GM12878 (cell line): ENCODE measurements around the gene IGLL1. TPM values are rescaled to one million over a fixed set of nuclear protein-coding genes. Genes with fewer than 3 reads are reported as not detected.

Experiments used
- ATAC-seq: fragments of 200-7000 bp; cut with Tn5 transposase; 3 replicates; pipeline ENCODE4 v1.9.1; 2020; ENCODE audit warnings: mild to moderate bottlenecking, moderate library complexity
- BruUV-seq: library from RNA; stranded (reverse); fragments of 400-500 nt; replicated peaks from 2 replicates; lab custom pipeline; 2021; lab: Mats Ljungman, UMichigan
- CTCF ChIA-PET: fragments of 300-600 bp; sonication (Branson Sonifier 250); formaldehyde crosslinking; extraction: SDS; loops from one replicate; lab custom pipeline; 2021; ENCODE audit warnings: inconsistent platforms; lab: Yijun Ruan, JAX
- POLR2A ChIA-PET: fragments of 350-600 bp; formaldehyde crosslinking; extraction: SDS; loops from one replicate; lab custom pipeline; 2021; ENCODE audit warnings: inconsistent platforms; lab: Charles Lee
- RAD21 ChIA-PET: fragments of 300-600 bp; sonication (Branson Sonifier 250); formaldehyde crosslinking; loops from one replicate; lab custom pipeline; 2023; ENCODE audit warnings: antibody characterized with exemption; ENCODE audit not compliant: unreplicated experiment; lab: Charles Lee
- SMC1A ChIA-PET: fragments of 300-600 bp; sonication (Branson Sonifier 250); formaldehyde crosslinking; loops from one replicate; lab custom pipeline; 2023; ENCODE audit not compliant: unreplicated experiment, uncharacterized antibody; lab: Charles Lee
- DNase-seq: peaks from one replicate; pipeline ENCODE4 v3.0.0-alpha.2; 2011; ENCODE audit warnings: low read depth, low spot score
- FAIRE-seq: peaks from 3 replicates; lab custom pipeline; 2011; peaks lifted over from hg19 to GRCh38; lab: Jason Lieb, UNC
- H2AFZ ChIP-seq: 2 replicates; pipeline ENCODE4 v1.6.0; 2011; ENCODE audit warnings: low read depth, low read length, control low read depth; ENCODE audit not compliant: control insufficient read depth
- H3K27ac ChIP-seq: 2 replicates; pipeline ENCODE4 v1.5.1; 2011; ENCODE audit warnings: control low read depth; ENCODE audit not compliant: control insufficient read depth, insufficient read depth
- H3K27me3 ChIP-seq, 2 experiments: replicated peaks in 1 of 2; 2 replicates each; pipeline versions ENCODE4 v1.6.0 to v1.6.1; 2011; ENCODE audit warnings: low read length in 1 of 2; ENCODE audit not compliant: control insufficient read depth in 2 of 2, insufficient read depth in 2 of 2
- H3K36me3 ChIP-seq, 2 experiments: 2 replicates each; pipeline ENCODE4 v1.5.1; 2011; ENCODE audit warnings: low read length in 1 of 2; ENCODE audit not compliant: control insufficient read depth in 2 of 2, insufficient read depth in 2 of 2
- H3K4me1 ChIP-seq: 2 replicates; pipeline ENCODE4 v1.6.1; 2011; ENCODE audit warnings: mild to moderate bottlenecking, low read length, moderate library complexity, mixed read lengths; ENCODE audit not compliant: control insufficient read depth, insufficient read depth
- H3K4me2 ChIP-seq: 2 replicates; pipeline ENCODE4 v1.6.0; 2011; ENCODE audit warnings: control low read depth; ENCODE audit not compliant: control insufficient read depth, insufficient read depth
- H3K4me3 ChIP-seq: fragments of 200-600 bp; sonication (generic); 2 replicates; pipeline ENCODE4 v1.5.1; 2016
- H3K79me2 ChIP-seq: 2 replicates; pipeline ENCODE4 v1.6.0; 2011; ENCODE audit warnings: low read length; ENCODE audit not compliant: control insufficient read depth, insufficient read depth
- H3K9ac ChIP-seq: 2 replicates; pipeline ENCODE4 v1.8.0; 2011; ENCODE audit warnings: low read length, control low read depth, mixed read lengths; ENCODE audit not compliant: control insufficient read depth, insufficient read depth
- H3K9me3 ChIP-seq: replicated peaks from 3 replicates; pipeline ENCODE4 v1.5.1; 2011; ENCODE audit warnings: mild to moderate bottlenecking, low read length; ENCODE audit not compliant: control insufficient read depth, insufficient read depth
- H4K20me1 ChIP-seq: 2 replicates; pipeline ENCODE4 v1.6.0; 2011; ENCODE audit not compliant: control insufficient read depth, insufficient read depth
- CBX5 ChIP-seq: sonication (generic); IDR thresholded peaks from 2 replicates; pipeline ENCODE4 v1.6.1; 2016; ENCODE audit warnings: low read depth, moderate library complexity, mild to moderate bottlenecking, inconsistent platforms
- CHD2 ChIP-seq: IDR thresholded peaks from 2 replicates; pipeline ENCODE4 v1.6.1; 2011; ENCODE audit warnings: low read depth, low read length, improper control_type of control experiment, borderline replicate concordance
- CTCF ChIP-seq, 3 experiments: IDR thresholded peaks in 2 of 3; conservative IDR thresholded peaks in 1 of 3; 2 replicates each; pipeline ENCODE4 v1.5.1; 2011; ENCODE audit warnings: low read depth in 3 of 3, low read length in 3 of 3, mild to moderate bottlenecking in 3 of 3, control low read depth in 2 of 3, moderate library complexity in 2 of 3, inconsistent platforms in 1 of 3, mixed read lengths in 1 of 3; ENCODE audit not compliant: control insufficient read depth in 2 of 3, insufficient read depth in 1 of 3; ENCODE audit errors: extremely low read depth in 1 of 3
- E4F1 ChIP-seq: fragments of 450-650 bp; IDR thresholded peaks from 2 replicates; pipeline ENCODE4 v1.6.1; 2018; ENCODE audit warnings: borderline replicate concordance, mild to moderate bottlenecking; ENCODE audit not compliant: partially characterized antibody
- FOXK2 ChIP-seq: fragments of 450-650 bp; IDR thresholded peaks from 2 replicates; pipeline ENCODE4 v1.6.1; 2017; ENCODE audit warnings: mild to moderate bottlenecking, moderate library complexity
- KLF5 ChIP-seq: fragments of 450-650 bp; IDR thresholded peaks from 2 replicates; pipeline ENCODE4 v1.6.1; 2014; ENCODE audit warnings: mild to moderate bottlenecking; ENCODE audit not compliant: partially characterized antibody
- MLLT1 ChIP-seq: fragments of 450-650 bp; IDR thresholded peaks from 2 replicates; pipeline ENCODE4 v1.6.1; 2016; ENCODE audit warnings: mild to moderate bottlenecking
- NFYB ChIP-seq: IDR thresholded peaks from 2 replicates; pipeline ENCODE4 v1.6.1; 2011; ENCODE audit warnings: low read depth, mild to moderate bottlenecking, low read length, improper control_type of control experiment, moderate library complexity; ENCODE audit not compliant: insufficient read depth
- POLR2AphosphoS5 ChIP-seq: IDR thresholded peaks from 2 replicates; pipeline ENCODE4 v1.6.1; 2011; ENCODE audit warnings: mild to moderate bottlenecking, low read length, inconsistent platforms
- SMAD1 ChIP-seq: fragments of 450-650 bp; IDR thresholded peaks from 2 replicates; pipeline ENCODE4 v1.6.1; 2018; ENCODE audit warnings: mild to moderate bottlenecking, low read depth; ENCODE audit not compliant: partially characterized antibody
- TCF12 ChIP-seq: IDR thresholded peaks from 2 replicates; pipeline ENCODE4 v1.6.1; 2011; ENCODE audit warnings: low read depth, mild to moderate bottlenecking, low read length
- ZBTB11 ChIP-seq: fragments of 450-650 bp; formaldehyde crosslinking; IDR thresholded peaks from 2 replicates; pipeline ENCODE4 v1.5.0; 2022; ENCODE audit warnings: mild to moderate bottlenecking, missing genetic modification characterization
- ZNF274 ChIP-seq: IDR thresholded peaks from one replicate; pipeline ENCODE4 v1.8.0; 2011; ENCODE audit not compliant: insufficient read length, insufficient read depth
- WGBS: methylation state at CpG from one replicate; pipeline ENCODE4 v1.1.6; 2016; ENCODE audit warnings: low lambda C conversion rate; ENCODE audit not compliant: insufficient replicate concordance, insufficient coverage; ENCODE audit errors: missing lambda C conversion rate; 5-methylcytosine and 5-hydroxymethylcytosine counted together
- in situ Hi-C: fragments of 300-500 bp; cut with MboI; formaldehyde crosslinking; loops from 9 replicates; pipeline ENCODE4 v1.14.3; 2018; ENCODE audit warnings: mixed read lengths
- intact Hi-C: fragments of 100-400 bp; cut with micrococcal nuclease; formaldehyde crosslinking; loops from one replicate; pipeline ENCODE4 v1.14.2; 2022; ENCODE audit not compliant: unreplicated experiment
- polyA plus RNA-seq, 11 experiments: library from polyadenylated mRNA; depleted of rRNA in 4 of 11; unstranded in 6 of 11; stranded (reverse) in 5 of 11; fragments of >200 nt; fragmentation: Nextera tagmentation in 4 of 11; fragmentation: Illumina TruSeq in 1 of 11; extraction: Ambion mirVana in 4 of 11; extraction: Trizol in 1 of 11; gene quantifications; 1 replicate in 1 of 11; 2 replicates in 10 of 11; pipeline versions ENCODE4 v1.2.1 to v1.2.3, GENCODE V29; 2011 to 2016; ENCODE audit warnings: inconsistent platforms in 2 of 11, missing spikeins in 2 of 11, low read depth in 1 of 11
- total RNA-seq, 4 experiments: library from RNA; depleted of rRNA in 3 of 4; stranded (reverse); fragments of >200 nt in 3 of 4; fragmentation: Illumina TruSeq in 1 of 4; extraction: Trizol in 1 of 4; gene quantifications; 2 replicates each; pipeline versions ENCODE4 v1.2.1 to v1.2.3, GENCODE V29; 2013 to 2021

IGLL1 gene
- total and polyA plus RNA-seq, 10 of the 15 experiments (the other 5 are each of a cell fraction or from before 2014, with no cell fraction given): not detected

GRCh38 chr22:23553924-23554870 is 25.9 kb downstream of the IGLL1 start:
- Histone ChIP-seq H3K79me2 (no peaks in the 10 kb centered on the region), H3K36me3 (no peaks in the 10 kb centered on the region), H3K27me3 (no peaks in the 10 kb centered on the region), H3K27ac (no peak overlapping the region), H3K9me3 (no peaks in the 10 kb centered on the region), H3K4me3 (no peak overlapping the region), H3K9ac (no peak overlapping the region), H2AFZ (no peak overlapping the region), H3K4me2 (no peak overlapping the region), H4K20me1 (no peaks in the 10 kb centered on the region), H3K4me1 (no peaks in the 10 kb centered on the region)
- ATAC-seq (no peak), FAIRE-seq (no peak), DNase-seq (no peak)
- WGBS: 40% methylated on average over 21 of the region's 21 CpGs
- ChIA-PET POLR2A (no interaction called here), CTCF (no interaction called here), RAD21 (no interaction called here), SMC1A (no interaction called here)
- intact Hi-C loops: no loop called here
- no TSS peak for BruUV-seq
- in situ Hi-C loops: no loop called here
- TF ChIP-seq ZNF274: no peak
- TF ChIP-seq FOXK2: no peak
- no peak for TF ChIP-seq CBX5
- TF ChIP-seq KLF5: no peak
- no peak for TF ChIP-seq E4F1
- no peak for TF ChIP-seq MLLT1
- TF ChIP-seq SMAD1: no peak
- TF ChIP-seq CTCF (IDR thresholded peaks at IDR 0.05 in 2 of 3, conservative IDR thresholded peaks at IDR 0.05 in 1 of 3; ENCODE audit: control insufficient read depth in 2 of 3, extremely low read depth in 1 of 3, insufficient read depth in 1 of 3, low read depth in 3 of 3, low read length in 3 of 3): no peak
- TF ChIP-seq CHD2: no peak
- TF ChIP-seq POLR2AphosphoS5: no peak
- no peak for TF ChIP-seq ZBTB11 (CRISPR knock-in tag)
- TF ChIP-seq NFYB: no peak
- no peak for TF ChIP-seq TCF12
